HEK293 (cell line): ENCODE results near the gene RNF144B.

ENCODE experiments used
- CTCF ChIA-PET: fragments of 350-600 bp; formaldehyde crosslinking; extraction: SDS; loops from one replicate; lab custom pipeline; 2021; ENCODE audit warnings: antibody characterized with exemption; lab: Yijun Ruan, JAX
- POLR2A ChIA-PET: fragments of 300-600 bp; formaldehyde crosslinking; extraction: SDS; loops from one replicate; lab custom pipeline; 2020; ENCODE audit warnings: antibody characterized with exemption, inconsistent platforms; lab: Yijun Ruan, JAX
- H3K27ac ChIP-seq: fragments of 200-500 bp; sonication (Bioruptor generic); 2 replicates; pipeline ENCODE4 v1.5.1; 2014; ENCODE audit warnings: low read depth, low read length, control low read depth, inconsistent platforms; ENCODE audit errors: extremely low read depth
- H3K36me3 ChIP-seq, 2 experiments: fragments of 200-500 bp in 1 of 2; sonication (Bioruptor generic) in 1 of 2; 1 replicate in 1 of 2; 2 replicates in 1 of 2; pipeline ENCODE4 v1.5.1; 2014 to 2017; ENCODE audit warnings: inconsistent platforms in 2 of 2, low read length in 2 of 2; ENCODE audit not compliant: control insufficient read depth in 2 of 2, insufficient read depth in 1 of 2
- H3K4me1 ChIP-seq: fragments of 200-500 bp; sonication (Bioruptor generic); 2 replicates; pipeline ENCODE4 v1.5.1; 2014; ENCODE audit warnings: mild to moderate bottlenecking, low read length, inconsistent platforms; ENCODE audit not compliant: control insufficient read depth, insufficient read depth
- H3K4me3 ChIP-seq: 2 replicates; pipeline ENCODE4 v1.5.1; 2011; ENCODE audit warnings: low read depth, mild to moderate bottlenecking, control low read depth, low read length, moderate library complexity
- H3K9me3 ChIP-seq: fragments of 200-500 bp; sonication (Bioruptor generic); 2 replicates; pipeline ENCODE4 v1.5.1; 2014; ENCODE audit warnings: low read depth, low read length, inconsistent platforms; ENCODE audit not compliant: control insufficient read depth, insufficient read depth
- GLIS1 ChIP-seq: fragments of 450-650 bp; formaldehyde crosslinking; IDR thresholded peaks from 2 replicates; pipeline ENCODE4 v1.5.1; 2016; ENCODE audit warnings: missing biosample characterization, missing genetic modification characterization
- IKZF3 ChIP-seq: fragments of 450-650 bp; IDR thresholded peaks from 2 replicates; pipeline ENCODE4 v1.5.0; 2018; ENCODE audit warnings: missing biosample characterization, mild to moderate bottlenecking, missing genetic modification characterization, moderate library complexity
- KLF16 ChIP-seq: fragments of 450-650 bp; formaldehyde crosslinking; IDR thresholded peaks from 2 replicates; pipeline ENCODE4 v1.5.1; 2017; ENCODE audit warnings: missing biosample characterization, missing genetic modification characterization
- ZBTB20 ChIP-seq: fragments of 450-650 bp; formaldehyde crosslinking; IDR thresholded peaks from 2 replicates; pipeline ENCODE4 v1.5.1; 2016; ENCODE audit warnings: missing biosample characterization, missing genetic modification characterization
- ZBTB48 ChIP-seq: fragments of 450-650 bp; formaldehyde crosslinking; IDR thresholded peaks from 2 replicates; pipeline ENCODE4 v1.5.1; 2016; ENCODE audit warnings: missing biosample characterization, missing genetic modification characterization
- ZFP41 ChIP-seq: fragments of 450-650 bp; formaldehyde crosslinking; IDR thresholded peaks from 2 replicates; pipeline ENCODE4 v1.5.1; 2016; ENCODE audit warnings: missing biosample characterization, missing genetic modification characterization, borderline replicate concordance
- ZIC2 ChIP-seq: fragments of 450-650 bp; formaldehyde crosslinking; IDR thresholded peaks from 2 replicates; pipeline ENCODE4 v1.5.1; 2016; ENCODE audit warnings: missing biosample characterization, missing genetic modification characterization
- ZNF184 ChIP-seq: fragments of 450-650 bp; IDR thresholded peaks from 2 replicates; pipeline ENCODE4 v1.5.1; 2018; ENCODE audit warnings: missing biosample characterization, mild to moderate bottlenecking, missing genetic modification characterization
- ZNF248 ChIP-seq: fragments of 450-650 bp; formaldehyde crosslinking; IDR thresholded peaks from 2 replicates; pipeline ENCODE4 v1.5.1; 2017; ENCODE audit warnings: missing biosample characterization, missing genetic modification characterization
- ZNF354C ChIP-seq: fragments of 450-650 bp; formaldehyde crosslinking; IDR thresholded peaks from 2 replicates; pipeline ENCODE4 v1.5.1; 2016; ENCODE audit warnings: missing biosample characterization, missing genetic modification characterization, low read depth, borderline replicate concordance
- ZNF473 ChIP-seq: fragments of 450-650 bp; formaldehyde crosslinking; IDR thresholded peaks from 2 replicates; pipeline ENCODE4 v1.5.1; 2017; ENCODE audit warnings: missing biosample characterization, missing genetic modification characterization
- ZNF791 ChIP-seq: fragments of 450-650 bp; formaldehyde crosslinking; IDR thresholded peaks from 2 replicates; pipeline ENCODE4 v1.5.1; 2016; ENCODE audit warnings: missing biosample characterization, missing genetic modification characterization
- TF ChIP-seq, protein P1 (sequence below): fragments of 450-650 bp; IDR thresholded peaks from 2 replicates; pipeline ENCODE4 v1.5.1; 2018; ENCODE audit warnings: missing biosample characterization, missing genetic modification characterization
- TF ChIP-seq, protein P2 (sequence below): fragments of 450-650 bp; formaldehyde crosslinking; IDR thresholded peaks from 2 replicates; pipeline ENCODE4 v1.5.1; 2017; ENCODE audit warnings: missing biosample characterization, missing genetic modification characterization
- TF ChIP-seq, protein P3 (sequence below): fragments of 450-650 bp; formaldehyde crosslinking; IDR thresholded peaks from 2 replicates; pipeline ENCODE4 v1.5.1; 2016; ENCODE audit warnings: missing biosample characterization, missing genetic modification characterization
- TF ChIP-seq, protein P4 (sequence below): fragments of 450-650 bp; formaldehyde crosslinking; optimal IDR thresholded peaks from 2 replicates; pipeline ENCODE3; 2016; ENCODE audit warnings: missing biosample characterization, mild to moderate bottlenecking, missing genetic modification characterization
- TF ChIP-seq, protein P5 (sequence below): fragments of 450-650 bp; formaldehyde crosslinking; conservative IDR thresholded peaks from 2 replicates; pipeline ENCODE4 v1.5.1; 2016; ENCODE audit warnings: low read depth, missing biosample characterization, missing genetic modification characterization
- TF ChIP-seq, protein P6 (sequence below): fragments of 450-650 bp; formaldehyde crosslinking; IDR thresholded peaks from 2 replicates; pipeline ENCODE4 v1.5.1; 2016; ENCODE audit warnings: missing biosample characterization, missing genetic modification characterization
- TF ChIP-seq, protein P7 (sequence below): fragments of 450-650 bp; formaldehyde crosslinking; IDR thresholded peaks from 2 replicates; pipeline ENCODE4 v1.5.1; 2016; ENCODE audit warnings: missing biosample characterization, missing genetic modification characterization

RNF144B gene

DNA sequence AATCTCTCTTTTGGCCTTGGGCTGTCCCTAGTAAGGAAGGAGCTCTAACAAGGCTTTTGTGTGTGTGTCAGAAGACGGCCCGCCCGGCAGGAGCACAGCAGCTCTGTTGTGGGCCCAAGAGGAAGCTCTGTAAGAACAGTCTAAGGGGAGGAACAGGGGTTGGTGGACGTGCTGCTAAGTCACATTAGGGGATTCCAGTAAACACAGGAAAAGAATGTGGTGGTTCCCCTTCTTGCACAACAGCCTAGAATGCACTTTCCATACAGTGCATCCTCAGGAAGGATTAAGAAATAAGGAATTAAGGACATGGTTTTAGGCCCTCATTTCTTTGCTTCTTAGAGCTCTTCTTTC, 114.5 kb downstream of the RNF144B start:
- ChIA-PET POLR2A (no interaction called here), CTCF (interaction anchor here (0.6 to 9.6 kb wide), 4 partner anchors 12 to 254 kb away, joined by 3 to 252 read pairs (median 11); no protein-coding TSS in a partner anchor)
- Histone ChIP-seq H3K27ac (no peak overlapping the region), H3K9me3 (no peaks in the 10 kb centered on the region), H3K4me3 (no peak overlapping the region), H3K4me1 (no peaks in the 10 kb centered on the region), H3K36me3 (no peaks in the 10 kb centered on the region)
- TF ChIP-seq, protein P1, sequence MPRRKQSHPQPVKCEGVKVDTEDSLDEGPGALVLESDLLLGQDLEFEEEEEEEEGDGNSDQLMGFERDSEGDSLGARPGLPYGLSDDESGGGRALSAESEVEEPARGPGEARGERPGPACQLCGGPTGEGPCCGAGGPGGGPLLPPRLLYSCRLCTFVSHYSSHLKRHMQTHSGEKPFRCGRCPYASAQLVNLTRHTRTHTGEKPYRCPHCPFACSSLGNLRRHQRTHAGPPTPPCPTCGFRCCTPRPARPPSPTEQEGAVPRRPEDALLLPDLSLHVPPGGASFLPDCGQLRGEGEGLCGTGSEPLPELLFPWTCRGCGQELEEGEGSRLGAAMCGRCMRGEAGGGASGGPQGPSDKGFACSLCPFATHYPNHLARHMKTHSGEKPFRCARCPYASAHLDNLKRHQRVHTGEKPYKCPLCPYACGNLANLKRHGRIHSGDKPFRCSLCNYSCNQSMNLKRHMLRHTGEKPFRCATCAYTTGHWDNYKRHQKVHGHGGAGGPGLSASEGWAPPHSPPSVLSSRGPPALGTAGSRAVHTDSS: no peak
- TF ChIP-seq ZNF473 (tag by site-specific recombination) (no peak), KLF16 (tag by site-specific recombination) (no peak), ZFP41 (tag by site-specific recombination) (no peak)

DNA sequence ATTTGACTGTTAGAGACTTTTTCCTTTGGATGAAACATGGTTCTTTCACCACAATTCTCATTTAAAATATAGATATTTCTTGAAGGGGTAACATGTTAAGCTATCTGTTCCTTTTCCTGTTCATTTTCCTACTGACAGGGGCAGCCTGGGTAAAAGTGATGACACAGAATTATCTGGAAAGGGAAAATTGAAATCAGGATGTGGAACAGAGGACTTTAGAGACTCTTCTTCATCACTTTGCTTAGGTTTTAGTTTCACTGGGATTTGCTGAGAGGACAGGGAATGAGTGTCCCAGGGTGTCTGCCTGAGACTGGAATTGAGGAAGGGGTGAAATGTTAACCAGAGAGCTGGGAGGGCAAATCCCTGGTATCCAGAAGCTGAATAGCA, 116.0 kb downstream of the RNF144B start:
- no peaks in the 10 kb centered on the region for H3K36me3 ChIP-seq
- ChIA-PET CTCF (interaction anchor here (0.5 to 9.6 kb wide), 46 partner anchors 8 to 1351 kb away, joined by 3 to 252 read pairs (median 4); partner anchors contain the start of gene RNF144B), POLR2A (interaction anchor here (1.3 kb wide), 1 partner anchor 172 kb away, joined by 3 read pairs; no protein-coding TSS in a partner anchor)
- no peak overlapping the region for H3K4me3 ChIP-seq
- no peaks in the 10 kb centered on the region for H3K4me1 ChIP-seq
- H3K9me3 ChIP-seq: no peaks in the 10 kb centered on the region
- H3K27ac ChIP-seq: no peak overlapping the region
- no peak for TF ChIP-seq ZNF248 (tag by site-specific recombination)
- TF ChIP-seq KLF16 (tag by site-specific recombination): no peak
- TF ChIP-seq ZBTB20: no peak
- TF ChIP-seq ZBTB48 (tag by site-specific recombination): no peak
- TF ChIP-seq ZNF184 (tag by site-specific recombination): no peak
- TF ChIP-seq, protein P2, sequence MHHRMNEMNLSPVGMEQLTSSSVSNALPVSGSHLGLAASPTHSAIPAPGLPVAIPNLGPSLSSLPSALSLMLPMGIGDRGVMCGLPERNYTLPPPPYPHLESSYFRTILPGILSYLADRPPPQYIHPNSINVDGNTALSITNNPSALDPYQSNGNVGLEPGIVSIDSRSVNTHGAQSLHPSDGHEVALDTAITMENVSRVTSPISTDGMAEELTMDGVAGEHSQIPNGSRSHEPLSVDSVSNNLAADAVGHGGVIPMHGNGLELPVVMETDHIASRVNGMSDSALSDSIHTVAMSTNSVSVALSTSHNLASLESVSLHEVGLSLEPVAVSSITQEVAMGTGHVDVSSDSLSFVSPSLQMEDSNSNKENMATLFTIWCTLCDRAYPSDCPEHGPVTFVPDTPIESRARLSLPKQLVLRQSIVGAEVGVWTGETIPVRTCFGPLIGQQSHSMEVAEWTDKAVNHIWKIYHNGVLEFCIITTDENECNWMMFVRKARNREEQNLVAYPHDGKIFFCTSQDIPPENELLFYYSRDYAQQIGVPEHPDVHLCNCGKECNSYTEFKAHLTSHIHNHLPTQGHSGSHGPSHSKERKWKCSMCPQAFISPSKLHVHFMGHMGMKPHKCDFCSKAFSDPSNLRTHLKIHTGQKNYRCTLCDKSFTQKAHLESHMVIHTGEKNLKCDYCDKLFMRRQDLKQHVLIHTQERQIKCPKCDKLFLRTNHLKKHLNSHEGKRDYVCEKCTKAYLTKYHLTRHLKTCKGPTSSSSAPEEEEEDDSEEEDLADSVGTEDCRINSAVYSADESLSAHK: no peak
- TF ChIP-seq, protein P3, sequence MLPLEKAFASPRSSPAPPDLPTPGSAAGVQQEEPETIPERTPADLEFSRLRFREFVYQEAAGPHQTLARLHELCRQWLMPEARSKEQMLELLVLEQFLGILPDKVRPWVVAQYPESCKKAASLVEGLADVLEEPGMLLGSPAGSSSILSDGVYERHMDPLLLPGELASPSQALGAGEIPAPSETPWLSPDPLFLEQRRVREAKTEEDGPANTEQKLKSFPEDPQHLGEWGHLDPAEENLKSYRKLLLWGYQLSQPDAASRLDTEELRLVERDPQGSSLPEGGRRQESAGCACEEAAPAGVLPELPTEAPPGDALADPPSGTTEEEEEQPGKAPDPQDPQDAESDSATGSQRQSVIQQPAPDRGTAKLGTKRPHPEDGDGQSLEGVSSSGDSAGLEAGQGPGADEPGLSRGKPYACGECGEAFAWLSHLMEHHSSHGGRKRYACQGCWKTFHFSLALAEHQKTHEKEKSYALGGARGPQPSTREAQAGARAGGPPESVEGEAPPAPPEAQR (tag by site-specific recombination): no peak
- TF ChIP-seq GLIS1: no peak
- TF ChIP-seq, protein P4, sequence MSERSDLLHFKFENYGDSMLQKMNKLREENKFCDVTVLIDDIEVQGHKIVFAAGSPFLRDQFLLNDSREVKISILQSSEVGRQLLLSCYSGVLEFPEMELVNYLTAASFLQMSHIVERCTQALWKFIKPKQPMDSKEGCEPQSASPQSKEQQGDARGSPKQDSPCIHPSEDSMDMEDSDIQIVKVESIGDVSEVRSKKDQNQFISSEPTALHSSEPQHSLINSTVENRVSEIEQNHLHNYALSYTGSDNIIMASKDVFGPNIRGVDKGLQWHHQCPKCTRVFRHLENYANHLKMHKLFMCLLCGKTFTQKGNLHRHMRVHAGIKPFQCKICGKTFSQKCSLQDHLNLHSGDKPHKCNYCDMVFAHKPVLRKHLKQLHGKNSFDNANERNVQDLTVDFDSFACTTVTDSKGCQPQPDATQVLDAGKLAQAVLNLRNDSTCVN: no peak
- TF ChIP-seq ZNF354C (tag by site-specific recombination): no peak
- no peak for TF ChIP-seq IKZF3 (tag by site-specific recombination)
- TF ChIP-seq, protein P1: no peak
- TF ChIP-seq, protein P5, sequence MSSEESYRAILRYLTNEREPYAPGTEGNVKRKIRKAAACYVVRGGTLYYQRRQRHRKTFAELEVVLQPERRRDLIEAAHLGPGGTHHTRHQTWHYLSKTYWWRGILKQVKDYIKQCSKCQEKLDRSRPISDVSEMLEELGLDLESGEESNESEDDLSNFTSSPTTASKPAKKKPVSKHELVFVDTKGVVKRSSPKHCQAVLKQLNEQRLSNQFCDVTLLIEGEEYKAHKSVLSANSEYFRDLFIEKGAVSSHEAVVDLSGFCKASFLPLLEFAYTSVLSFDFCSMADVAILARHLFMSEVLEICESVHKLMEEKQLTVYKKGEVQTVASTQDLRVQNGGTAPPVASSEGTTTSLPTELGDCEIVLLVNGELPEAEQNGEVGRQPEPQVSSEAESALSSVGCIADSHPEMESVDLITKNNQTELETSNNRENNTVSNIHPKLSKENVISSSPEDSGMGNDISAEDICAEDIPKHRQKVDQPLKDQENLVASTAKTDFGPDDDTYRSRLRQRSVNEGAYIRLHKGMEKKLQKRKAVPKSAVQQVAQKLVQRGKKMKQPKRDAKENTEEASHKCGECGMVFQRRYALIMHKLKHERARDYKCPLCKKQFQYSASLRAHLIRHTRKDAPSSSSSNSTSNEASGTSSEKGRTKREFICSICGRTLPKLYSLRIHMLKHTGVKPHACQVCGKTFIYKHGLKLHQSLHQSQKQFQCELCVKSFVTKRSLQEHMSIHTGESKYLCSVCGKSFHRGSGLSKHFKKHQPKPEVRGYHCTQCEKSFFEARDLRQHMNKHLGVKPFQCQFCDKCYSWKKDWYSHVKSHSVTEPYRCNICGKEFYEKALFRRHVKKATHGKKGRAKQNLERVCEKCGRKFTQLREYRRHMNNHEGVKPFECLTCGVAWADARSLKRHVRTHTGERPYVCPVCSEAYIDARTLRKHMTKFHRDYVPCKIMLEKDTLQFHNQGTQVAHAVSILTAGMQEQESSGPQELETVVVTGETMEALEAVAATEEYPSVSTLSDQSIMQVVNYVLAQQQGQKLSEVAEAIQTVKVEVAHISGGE (tag by site-specific recombination): no peak
- TF ChIP-seq, protein P6, sequence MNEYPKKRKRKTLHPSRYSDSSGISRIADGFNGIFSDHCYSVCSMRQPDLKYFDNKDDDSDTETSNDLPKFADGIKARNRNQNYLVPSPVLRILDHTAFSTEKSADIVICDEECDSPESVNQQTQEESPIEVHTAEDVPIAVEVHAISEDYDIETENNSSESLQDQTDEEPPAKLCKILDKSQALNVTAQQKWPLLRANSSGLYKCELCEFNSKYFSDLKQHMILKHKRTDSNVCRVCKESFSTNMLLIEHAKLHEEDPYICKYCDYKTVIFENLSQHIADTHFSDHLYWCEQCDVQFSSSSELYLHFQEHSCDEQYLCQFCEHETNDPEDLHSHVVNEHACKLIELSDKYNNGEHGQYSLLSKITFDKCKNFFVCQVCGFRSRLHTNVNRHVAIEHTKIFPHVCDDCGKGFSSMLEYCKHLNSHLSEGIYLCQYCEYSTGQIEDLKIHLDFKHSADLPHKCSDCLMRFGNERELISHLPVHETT: no peak
- no peak for TF ChIP-seq ZNF791 (tag by site-specific recombination)
- no peak for TF ChIP-seq ZIC2
- TF ChIP-seq, protein P7, sequence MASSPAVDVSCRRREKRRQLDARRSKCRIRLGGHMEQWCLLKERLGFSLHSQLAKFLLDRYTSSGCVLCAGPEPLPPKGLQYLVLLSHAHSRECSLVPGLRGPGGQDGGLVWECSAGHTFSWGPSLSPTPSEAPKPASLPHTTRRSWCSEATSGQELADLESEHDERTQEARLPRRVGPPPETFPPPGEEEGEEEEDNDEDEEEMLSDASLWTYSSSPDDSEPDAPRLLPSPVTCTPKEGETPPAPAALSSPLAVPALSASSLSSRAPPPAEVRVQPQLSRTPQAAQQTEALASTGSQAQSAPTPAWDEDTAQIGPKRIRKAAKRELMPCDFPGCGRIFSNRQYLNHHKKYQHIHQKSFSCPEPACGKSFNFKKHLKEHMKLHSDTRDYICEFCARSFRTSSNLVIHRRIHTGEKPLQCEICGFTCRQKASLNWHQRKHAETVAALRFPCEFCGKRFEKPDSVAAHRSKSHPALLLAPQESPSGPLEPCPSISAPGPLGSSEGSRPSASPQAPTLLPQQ: no peak
